GM21447 (cell line): ENCODE data around the gene SLC2A4.

Source experiments
- ATAC-seq: cut with Tn5 transposase; IDR thresholded peaks from one replicate; pipeline ENCODE4 v1.9.1; 2021; ENCODE audit not compliant: unreplicated experiment

SLC2A4 gene

DNA sequence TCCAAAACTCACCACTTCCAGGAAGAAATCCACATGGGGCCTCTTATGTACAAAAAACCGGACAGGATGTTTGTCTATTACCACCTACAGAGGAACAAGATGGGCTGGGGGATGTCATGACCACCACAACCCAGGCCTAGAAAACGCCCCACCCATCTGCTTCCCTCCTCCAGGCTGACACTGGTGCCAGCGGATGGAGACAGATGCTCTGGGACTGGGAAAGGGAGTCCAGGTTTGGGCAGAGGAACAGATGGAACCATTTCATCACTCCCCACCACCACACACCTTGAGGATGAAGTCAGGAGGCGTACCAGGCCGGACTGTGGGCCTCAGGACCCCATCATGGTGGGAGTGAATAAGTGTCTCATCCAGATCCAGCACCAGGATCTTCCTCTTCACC is 34.7 kb upstream of the SLC2A4 start:
- ATAC-seq = no peak

DNA sequence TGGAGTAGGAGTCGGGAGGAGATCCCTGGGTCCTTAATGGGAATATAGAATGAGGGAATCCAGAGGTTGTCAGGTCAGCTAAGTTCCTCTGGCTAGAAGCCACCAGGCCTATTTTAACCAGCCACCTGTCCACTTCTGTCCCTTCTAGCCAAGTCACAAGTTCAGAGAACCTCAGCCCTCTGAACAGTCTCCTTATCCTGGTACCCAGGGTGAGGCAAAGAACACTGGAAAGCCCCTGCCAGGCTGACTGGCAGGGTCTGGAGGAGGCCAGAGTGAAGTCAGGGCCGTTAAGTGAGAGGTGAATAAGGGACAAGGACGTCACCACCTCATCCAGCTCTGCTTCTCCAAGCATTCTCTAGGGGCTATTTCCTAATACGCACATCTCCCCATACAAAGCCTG is 32.7 kb upstream of the SLC2A4 start:
- ATAC-seq = no peak

DNA sequence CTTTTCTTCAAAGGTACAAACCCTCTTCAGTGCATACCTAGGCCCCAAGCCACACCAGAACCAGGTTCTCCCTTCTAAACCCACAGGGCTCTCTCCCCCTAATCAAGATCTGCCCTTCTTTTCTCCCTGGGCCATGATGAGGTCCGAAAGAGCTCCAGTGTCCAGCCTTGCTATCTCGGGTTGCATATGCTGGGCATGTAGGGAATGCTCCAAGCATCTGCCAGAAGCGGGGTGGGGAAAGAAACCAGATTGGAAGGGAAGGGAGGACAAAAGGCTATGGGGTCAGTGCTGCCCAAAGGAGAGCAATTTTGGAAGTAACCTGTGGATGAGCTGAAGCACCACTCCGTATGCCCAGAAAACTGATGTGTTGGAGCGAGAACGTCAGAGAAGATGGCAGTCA is 32.3 kb upstream of the SLC2A4 start:
- ATAC-seq = no peak

DNA sequence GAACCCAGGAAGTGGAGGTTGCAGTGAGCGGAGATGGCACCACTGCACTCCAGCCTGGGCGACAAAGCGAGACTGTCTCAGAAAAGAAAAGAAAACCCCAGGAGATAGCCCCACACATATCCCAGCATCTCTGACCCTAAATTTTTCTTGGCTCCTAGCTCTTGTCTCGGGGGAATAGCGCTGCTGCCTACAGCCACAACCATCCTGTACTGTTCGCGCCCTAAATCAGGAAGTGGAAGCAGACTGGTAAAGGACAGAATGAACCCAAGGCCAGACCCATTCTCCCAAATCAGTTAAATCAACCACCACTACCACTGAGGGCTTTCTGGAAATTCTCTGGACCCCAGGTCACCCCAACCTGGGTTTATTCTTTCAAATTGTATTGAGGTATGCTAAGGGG is 31.7 kb upstream of the SLC2A4 start:
- ATAC-seq = no peak

DNA sequence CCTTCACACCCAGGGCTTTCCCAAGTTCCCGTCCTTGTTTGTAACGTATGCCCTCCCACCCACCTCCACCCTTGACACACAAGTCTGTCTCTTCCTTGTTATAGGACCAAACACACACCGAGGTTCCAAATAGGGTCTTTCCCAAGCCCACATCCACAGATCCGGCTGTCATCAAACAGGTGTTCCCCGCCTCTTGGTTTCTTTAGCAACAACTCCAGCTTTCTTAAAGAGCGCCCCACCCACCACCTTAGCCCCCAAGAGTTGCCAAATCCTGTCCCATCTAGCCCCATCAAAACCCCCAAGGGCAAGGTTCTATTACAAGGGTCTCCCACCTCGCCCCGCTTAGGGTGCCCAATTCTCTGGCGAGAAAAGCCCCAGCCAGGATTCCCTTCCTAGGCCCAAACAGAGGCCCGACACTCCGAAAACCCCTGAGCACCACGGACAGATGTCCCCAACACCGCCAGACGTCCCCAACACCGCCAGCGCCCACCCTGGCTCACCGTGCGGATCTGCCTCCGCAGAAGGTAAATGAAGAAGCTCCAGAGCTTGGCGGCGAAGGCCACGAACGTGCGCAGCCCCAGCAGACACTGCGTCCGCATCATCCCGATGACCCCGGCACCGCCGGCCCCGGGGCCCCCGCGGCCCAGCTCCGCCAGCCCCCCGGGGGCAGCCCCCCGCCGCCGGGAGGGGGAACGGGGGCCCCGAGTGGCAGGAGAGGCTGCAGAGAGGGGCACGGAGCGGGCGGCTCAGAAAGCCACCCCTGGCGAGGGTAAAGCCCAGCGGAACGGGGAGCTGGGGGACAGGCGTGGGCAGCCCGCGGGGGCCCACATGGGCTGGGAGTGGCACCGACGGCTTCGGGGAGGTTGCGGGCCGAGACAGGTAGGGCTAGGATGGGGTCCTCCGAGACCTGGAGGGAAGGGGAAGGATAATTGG is 30.6 kb upstream of the SLC2A4 start:
- ATAC-seq = peak; percentile 2

DNA sequence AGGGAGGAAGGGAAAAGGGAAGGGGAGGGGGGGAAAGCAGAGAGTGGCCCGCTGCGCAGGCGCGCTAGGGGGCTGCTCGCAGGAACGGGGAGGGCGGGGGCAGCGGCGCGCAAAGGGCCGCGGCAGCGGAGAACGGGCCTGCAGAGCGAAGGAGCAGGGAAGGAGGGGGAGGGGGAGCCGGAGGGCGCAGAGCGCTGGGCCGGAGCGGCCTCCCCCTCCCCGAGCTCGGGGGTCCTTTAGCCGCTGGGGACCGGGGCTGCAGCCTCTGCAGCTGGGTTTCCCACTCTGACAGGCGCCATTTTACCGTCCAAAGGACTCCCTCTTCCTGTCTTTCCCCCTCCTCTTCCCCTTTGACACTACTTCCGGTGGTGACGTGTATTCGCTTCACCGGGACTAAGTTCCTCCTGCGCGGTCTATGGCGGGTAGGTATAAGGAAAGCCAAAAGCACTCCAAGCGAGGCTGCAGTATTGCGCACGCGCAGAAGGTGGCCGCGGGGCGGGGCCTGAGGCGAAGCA is 29.8 kb upstream of the SLC2A4 start, which contains the start of gene CTDNEP1:
Gene CTDNEP1, minus strand, starts transcription at position 74 of the 515 bp plus-strand sequence. CDS start 438 bp downstream, outside the sequence.
- peak; percentile 85 for ATAC-seq

DNA sequence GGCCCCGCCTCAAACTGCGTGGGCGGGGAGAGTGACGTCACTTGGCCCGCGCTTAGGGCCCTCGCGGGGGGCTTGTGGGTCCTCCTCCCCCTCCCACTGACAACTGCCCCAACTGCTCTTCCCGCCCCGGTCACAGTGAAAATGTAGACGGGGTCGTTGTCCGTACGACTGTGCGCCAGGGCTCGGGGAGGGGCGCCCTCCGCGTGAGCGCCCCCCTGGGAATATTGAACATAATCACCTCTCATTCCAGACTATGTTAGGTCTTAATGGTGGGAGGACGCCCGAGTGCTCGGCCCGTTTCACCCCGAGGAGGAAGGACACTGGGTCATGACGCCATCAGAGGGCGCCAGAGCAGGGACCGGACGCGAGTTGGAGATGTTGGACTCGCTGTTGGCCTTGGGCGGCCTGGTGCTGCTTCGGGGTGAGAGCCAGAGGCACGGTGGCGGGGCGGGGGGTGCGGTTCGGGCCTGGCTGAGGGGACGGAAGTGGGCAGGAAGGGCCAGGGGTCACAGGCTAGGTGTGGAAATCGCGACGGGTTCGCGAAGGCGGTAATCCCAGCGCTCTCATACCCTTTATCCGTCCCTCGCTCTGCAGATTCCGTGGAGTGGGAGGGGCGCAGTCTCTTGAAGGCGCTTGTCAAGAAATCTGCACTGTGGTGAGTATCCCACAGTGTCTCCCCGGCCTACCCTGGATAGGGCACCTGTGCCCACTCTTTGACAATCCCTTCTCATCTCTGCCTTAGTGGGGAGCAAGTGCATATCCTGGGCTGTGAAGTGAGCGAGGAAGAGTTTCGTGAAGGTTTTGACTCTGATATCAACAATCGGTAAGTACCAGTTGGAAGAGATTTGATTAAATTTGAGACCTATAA is 29.1 kb upstream of the SLC2A4 start, which contains the start of gene ELP5:
Gene ELP5, plus strand, starts transcription at position 40 of the 868 bp plus-strand sequence. Its CDS starts 336 bp downstream, at position 376.
- peak; percentile 56 for ATAC-seq

DNA sequence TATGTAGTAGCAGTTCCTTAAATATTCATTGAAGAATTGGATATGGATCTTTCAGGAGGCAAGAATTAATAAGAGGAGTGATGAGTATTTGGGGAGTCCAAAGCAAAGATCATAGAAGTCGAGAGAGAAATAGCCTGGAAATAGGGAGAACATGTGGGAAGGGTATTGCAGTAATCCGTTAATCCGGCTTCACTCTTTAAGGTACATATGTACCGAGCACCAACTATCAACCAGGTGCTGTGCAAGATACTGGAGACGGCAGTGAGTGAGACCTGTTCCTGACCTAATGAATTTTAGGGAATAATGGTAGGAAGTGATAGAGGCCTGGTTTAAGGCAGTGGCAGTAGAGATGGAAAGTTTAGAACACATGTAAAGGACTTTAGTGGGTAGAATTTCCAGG is 28.4 kb upstream of the SLC2A4 start:
- no peak for ATAC-seq

DNA sequence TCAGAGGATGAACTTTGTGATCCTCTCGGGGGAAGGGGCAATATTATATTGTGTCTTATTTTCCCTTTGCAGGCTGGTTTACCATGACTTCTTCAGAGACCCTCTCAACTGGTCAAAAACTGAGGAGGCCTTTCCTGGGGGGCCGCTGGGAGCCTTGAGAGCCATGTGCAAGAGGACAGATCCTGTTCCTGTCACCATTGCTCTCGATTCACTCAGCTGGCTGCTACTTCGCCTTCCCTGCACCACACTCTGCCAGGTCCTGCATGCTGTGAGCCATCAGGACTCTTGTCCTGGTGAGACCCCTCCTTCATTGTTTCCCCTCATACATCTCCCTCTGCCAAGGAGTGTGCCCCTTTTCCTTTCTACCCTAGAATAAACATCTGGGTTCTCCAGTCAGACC is 27.0 kb upstream of the SLC2A4 start:
- no peak for ATAC-seq

DNA sequence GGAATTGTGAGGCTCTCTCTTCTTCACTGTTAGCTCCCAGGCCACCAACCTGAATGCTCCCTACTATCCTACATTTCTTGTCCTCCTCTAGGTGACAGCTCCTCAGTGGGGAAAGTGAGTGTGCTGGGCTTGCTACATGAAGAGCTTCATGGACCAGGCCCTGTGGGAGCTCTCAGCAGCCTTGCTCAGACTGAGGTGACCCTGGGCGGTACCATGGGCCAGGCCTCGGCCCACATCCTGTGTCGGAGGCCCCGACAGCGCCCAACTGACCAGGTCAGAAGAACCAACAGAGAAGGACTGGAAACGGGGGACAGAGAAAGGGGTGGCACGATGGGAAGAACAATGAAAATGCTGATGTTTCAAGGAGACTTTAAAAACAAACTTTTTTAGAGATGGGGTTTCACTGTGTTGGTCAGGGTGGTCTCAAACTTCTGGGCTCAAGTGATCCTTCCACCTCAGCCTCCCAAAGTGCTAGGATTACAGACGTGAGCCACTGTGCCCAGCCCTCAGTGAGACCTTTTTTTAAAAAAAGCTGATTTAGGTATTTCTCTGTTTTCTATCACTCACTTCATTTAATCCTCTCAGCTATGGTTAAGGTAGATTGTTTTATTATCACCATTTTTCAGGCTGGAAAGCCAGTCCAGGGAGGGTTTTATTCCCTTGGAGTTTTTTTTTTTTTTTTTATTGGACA is 24.6 kb upstream of the SLC2A4 start:
- ATAC-seq = no peak

DNA sequence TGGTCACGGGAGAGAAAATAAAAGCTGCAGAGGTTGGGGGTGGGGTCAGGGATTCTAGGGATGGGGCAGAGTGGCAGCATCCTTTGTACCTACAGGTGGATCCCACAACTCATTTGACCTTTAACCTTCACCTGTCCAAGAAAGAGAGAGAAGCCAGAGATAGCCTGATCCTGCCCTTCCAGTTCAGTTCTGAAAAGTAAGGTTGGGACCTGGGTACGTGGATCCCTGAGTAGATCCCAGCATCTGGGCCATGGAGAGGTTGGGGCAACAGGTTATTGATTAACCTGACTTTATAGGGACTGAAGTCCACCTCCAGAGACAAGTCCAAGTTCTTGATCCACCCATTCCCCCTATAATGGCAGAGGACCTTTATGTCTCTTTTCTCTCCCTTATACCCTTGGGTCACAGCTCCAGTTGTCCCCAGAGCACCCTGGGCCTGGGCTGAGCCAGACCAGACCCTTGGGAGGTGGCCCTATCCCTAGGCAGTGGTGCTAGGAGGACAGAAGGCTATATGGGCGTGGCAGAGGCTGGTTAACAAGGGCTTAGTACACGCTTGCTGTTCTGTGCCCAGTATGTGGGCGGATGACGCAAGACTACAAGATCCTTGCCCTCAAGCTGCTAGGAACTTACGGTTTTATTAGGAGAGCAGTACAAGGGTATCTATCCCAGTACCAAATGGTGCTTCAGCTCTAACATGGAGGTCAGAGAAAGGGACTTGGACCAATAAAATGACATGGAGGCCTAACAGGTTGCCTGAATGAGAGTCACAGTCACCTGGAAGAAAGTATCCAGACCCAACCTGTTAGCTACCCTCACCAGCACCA is 22.6 kb upstream of the SLC2A4 start:
- ATAC-seq = no peak

DNA sequence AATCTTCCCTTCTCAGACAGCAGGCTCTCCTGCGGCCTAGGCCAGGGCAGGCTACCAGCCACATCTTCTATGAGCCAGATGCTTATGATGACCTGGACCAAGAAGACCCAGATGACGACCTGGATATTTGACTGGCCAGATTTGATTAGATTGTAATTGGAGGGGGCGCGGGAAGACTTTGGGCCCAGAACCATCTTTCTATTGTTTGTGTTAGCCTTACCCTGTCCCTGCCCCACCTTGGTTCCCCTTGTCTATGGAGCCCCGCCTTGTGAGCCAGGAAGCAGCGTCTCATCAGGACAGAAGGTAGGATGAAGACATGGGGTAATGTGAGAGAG is 22.0 kb upstream of the SLC2A4 start:
- ATAC-seq = no peak

DNA sequence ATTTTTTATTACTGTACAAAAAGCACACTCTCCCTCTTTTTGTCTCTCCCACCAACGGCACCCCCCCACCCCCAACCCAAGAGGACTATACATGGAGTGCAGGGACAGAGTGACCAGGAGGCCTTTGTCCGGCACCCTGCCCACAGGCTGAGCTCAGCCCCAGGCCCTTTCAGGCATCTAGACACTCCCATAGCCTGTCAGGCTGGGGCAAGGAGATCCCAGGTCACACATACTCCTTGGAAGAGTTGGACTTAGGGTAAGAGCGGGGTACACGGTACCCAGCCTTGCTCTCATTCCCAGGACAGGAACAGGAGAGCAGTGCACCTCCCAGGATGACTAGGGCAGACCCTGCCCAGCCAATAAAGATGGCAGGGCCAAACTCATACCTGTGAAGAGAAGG is 21.4 kb upstream of the SLC2A4 start:
- ATAC-seq = no peak

DNA sequence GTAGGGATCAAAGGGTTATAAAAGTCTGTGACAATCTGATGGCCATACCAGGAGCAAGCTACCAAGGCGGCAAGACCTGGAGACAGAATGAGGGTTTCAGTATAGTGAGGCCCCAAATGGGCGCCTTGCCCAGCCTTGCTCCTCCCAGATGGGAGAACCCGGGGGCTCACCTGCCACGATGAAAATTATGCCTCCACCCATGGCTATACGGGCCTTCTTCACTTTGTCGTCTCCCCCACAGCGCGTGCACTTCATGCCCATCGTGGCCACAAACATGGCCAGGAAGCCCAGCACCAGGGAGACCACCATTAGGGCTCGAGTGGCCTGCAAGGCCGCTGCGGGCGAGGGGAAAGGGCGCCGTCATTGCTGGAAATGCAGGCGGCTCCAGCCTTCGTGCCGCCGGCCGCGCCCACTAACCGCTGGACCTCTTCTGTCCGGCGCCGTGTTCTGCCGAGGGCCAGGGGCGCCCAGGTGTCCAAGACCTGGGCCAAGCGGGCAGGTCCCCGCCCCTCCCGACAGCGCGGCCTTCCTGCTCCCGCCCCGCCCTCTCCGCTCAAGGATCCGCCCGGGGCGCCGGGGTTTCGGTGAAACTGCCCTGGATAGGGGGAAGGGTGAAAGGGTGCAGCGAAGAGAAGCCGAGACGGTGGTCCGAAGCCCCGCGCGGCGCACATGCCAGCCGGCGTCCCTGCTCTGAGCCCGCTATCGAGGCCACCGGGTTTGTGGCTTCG is 20.7 kb upstream of the SLC2A4 start:
- no peak for ATAC-seq

DNA sequence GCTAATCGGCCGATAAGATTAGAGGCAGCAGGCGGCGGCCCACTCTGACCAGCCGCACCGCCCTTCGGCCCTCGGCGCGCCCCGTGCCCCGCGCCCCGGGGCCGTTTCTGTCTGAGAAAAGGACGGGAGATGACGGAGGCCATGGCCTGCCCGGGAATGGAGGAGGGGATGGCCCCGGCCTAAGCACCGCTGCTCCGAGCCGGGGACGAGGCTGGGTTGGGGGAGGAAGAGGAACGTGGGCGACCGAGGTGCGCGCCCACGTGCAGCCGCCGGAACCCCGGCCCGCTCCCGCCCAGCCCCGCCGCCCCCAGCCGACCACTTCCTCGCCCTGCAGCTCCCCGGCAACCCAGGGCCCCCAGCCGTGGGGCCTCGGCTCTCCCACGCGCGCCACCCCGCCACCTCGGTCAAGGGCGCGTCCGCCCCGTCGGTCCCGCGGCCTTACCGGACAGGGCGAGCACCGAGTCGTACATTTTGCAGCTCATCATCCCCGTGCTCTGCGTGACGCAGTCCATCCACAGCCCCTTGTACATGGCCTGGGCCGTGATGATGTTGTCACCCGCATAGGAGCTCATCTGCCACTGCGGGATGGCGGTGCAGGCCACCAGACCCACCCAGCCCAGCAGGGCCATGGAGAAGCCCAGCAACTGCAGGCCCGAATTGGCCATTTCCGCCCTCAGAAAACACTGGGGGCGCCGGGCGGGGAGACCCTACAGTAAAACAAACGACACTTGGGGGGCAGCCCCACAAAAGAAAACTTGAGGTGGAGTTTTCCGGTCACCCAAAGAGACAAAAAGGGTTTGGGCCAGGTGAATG is 19.9 kb upstream of the SLC2A4 start:
- no peak for ATAC-seq

DNA sequence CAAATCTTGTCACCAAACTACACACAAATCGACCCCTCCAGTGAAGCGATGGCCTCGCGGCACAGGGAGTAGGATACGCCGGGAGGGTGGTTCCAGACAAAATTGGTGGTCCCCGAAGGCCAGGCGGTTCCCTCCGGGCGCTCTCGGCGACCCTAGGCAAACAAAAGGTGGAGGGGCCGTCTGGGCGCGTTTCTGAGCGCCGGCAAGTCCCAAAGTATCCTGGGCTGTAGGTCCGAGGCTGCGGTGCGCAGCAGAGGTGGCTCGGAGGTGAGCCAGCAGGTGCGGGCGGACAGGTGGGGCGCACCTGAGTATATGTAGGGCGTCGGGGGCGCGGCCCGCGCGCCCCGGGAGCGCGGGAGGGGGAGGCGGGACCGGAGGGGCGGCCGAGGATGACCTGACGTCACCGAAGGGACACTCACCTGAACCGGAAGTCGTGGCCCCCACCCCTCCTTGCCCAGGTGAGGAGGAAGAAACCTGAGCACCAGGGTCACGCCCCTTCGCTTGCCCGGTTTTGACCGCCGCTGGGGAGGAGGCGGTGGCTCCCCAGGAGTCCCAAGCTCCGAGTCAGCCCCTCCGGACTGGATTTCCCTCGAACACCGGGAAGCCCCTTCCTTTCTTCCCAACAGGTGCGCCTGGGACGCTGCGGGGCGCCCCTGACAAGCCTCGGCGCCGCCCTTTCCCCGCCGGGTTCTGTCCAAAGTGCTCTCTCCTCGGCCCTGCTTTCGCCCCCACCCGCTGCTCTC is 19.2 kb upstream of the SLC2A4 start, which contains the start of gene CLDN7:
Gene CLDN7, minus strand, starts transcription at position 287 of the 743 bp plus-strand sequence. CDS start 435 bp downstream, outside the sequence.
- no peak for ATAC-seq

DNA sequence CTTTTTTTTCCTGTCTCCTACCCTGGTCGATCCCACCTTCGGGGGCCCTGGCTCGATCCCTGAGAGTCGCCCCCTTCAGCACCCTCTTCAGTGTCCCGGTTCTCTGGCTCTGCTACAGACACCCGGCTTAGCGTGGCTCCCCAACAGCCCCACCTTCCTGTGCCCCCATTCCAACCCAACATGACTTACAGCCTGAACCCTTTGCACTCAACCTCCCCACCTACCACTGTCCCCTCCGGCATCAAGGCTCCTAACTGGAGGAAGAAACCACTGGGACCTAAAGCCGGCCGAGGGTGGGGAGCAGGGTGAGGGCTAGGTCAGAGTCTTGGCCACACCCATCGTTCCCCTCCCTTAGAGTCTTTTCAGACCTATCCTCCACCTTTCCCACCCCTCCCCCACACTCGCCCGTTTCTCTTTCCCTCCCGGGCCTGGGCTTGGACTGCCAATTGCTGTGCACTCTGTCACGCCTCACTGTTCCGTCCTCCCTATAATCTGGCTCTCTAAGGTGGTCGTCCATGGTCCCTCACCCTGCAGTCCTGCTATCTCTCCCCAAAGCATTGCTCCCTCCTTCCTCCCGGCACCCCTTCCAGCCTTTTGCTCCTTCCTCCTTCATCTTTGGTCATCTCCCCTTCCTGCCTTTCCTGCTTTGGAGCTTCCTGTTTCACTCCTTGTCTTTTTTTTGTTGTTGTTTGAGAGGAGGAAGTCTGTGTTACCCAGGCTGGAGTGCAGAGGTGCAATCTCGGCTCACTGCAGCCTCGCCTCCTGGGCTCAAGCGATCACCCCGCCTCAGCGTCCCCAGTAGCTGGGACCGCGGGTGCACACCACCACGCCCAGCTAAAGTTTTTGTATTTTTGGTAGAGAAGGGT is 18.4 kb upstream of the SLC2A4 start:
- ATAC-seq = no peak
